Ovary (tissue), 9 donors: Measurements from ENCODE around the gene IWS1. TPM values are rescaled to one million over a fixed set of nuclear protein-coding genes. Genes with fewer than 3 reads are reported as not detected.
A peak's percentile ranks its signal among the peaks of the same experiment; 100 is the strongest.

ENCODE experiments used
- DNase-seq, 5 donors: peaks; one replicate each; pipeline ENCODE4 v3.0.0-alpha.2; 2019 to 2020
- H3K27ac ChIP-seq, 2 donors: fragments of 200-600 bp; one replicate each; pipeline versions ENCODE4 v1.5.1 to v1.8.0; 2019 to 2022
- H3K27me3 ChIP-seq: fragments of 200-600 bp; one replicate; pipeline ENCODE4 v1.8.0; 2022
- H3K36me3 ChIP-seq: fragments of 200-600 bp; sonication (generic); one replicate; pipeline ENCODE4 v1.5.1; 2019
- H3K4me1 ChIP-seq: one replicate; pipeline ENCODE4 v1.8.1; 2013; ENCODE audit warnings: mild to moderate bottlenecking, moderate library complexity; ENCODE audit not compliant: insufficient read depth
- H3K4me3 ChIP-seq: fragments of 200-600 bp; sonication (generic); one replicate; pipeline ENCODE4 v1.5.1; 2017
- H3K9me3 ChIP-seq, 2 donors: fragments of 200-600 bp in 1 of 2; sonication (generic) in 1 of 2; one replicate each; pipeline versions ENCODE4 v1.5.1 to v1.8.1; 2013 to 2019; ENCODE audit warnings: mild to moderate bottlenecking in 1 of 2, moderate library complexity in 1 of 2
- CTCF ChIP-seq, 3 donors: fragments of 450-650 bp in 2 of 3; fragments of 200-600 bp in 1 of 3; IDR thresholded peaks; one replicate each; pipeline versions ENCODE4 v1.5.1 to v1.8.0; 2016 to 2022; ENCODE audit warnings: antibody characterized with exemption in 3 of 3, mild to moderate bottlenecking in 1 of 3
- EP300 ChIP-seq: sonication (generic); formaldehyde crosslinking; IDR thresholded peaks from one replicate; pipeline ENCODE4 v1.6.1; 2017; ENCODE audit warnings: antibody characterized with exemption
- POLR2A ChIP-seq: fragments of 450-650 bp; IDR thresholded peaks from one replicate; pipeline ENCODE4 v1.6.1; 2017; ENCODE audit warnings: antibody characterized with exemption, mild to moderate bottlenecking, moderate library complexity
- WGBS, 3 donors: extraction: QIAGEN DNeasy Blood & Tissue Kit in 1 of 3; methylation state at CpG; one replicate each; pipeline versions ENCODE4 v1.1.5 to v1.1.7; 2013 to 2017; 5-methylcytosine and 5-hydroxymethylcytosine counted together
- intact Hi-C, 4 donors: fragments of 100-400 bp; cut with DNase I; formaldehyde crosslinking; loops; one replicate each; pipeline versions ENCODE4 v1.11.0 to v1.15.1; 2022 to 2023
- polyA plus RNA-seq, 2 donors: library from polyadenylated mRNA; stranded (reverse); fragments of 200-250 nt in 1 of 2; fragments of 350-450 nt in 1 of 2; fragmentation: Illumina TruSeq in 1 of 2; extraction: RNeasy Lipid Tissue Mini Kit (QIAGEN cat#74804) in 1 of 2; gene quantifications; one replicate each; pipeline ENCODE4 v1.2.3, GENCODE V29; 2013 to 2014
- total RNA-seq, 7 donors: library from RNA; depleted of rRNA in 2 of 7; stranded (reverse); fragments of >200 nt in 2 of 7; fragmentation: NEBNext Ultra II Directional in 3 of 7; extraction: Animal tissue kit (Norgen Biotek cat#: 25700) in 3 of 7; gene quantifications; one replicate each; pipeline versions ENCODE4 v1.1.0 to v1.2.4, GENCODE V29; 2016 to 2023
- donor health status: DM: no; HTN: no; CAD: no; lungs with moderate emphysema.
- donor health status: DM: no; HTN: no; CAD: no.
- donor health status: Bipolar disorder and iron deficiency.
- donor health status: DM: yes; HTN: yes; CAD: no.
- donor health status: DM: no; HTN: no; CAD: no.
- donor health status: DM: yes; HTN: yes; CAD: no.

Gene IWS1
- total and polyA plus RNA-seq, 9 donors = 13.9 to 29.0 (median 25.8) TPM

- Histone ChIP-seq H3K9me3 (no peaks in the 10 kb centered on the region), H3K27ac (no peak overlapping the region), H3K36me3 (no peaks in the 10 kb centered on the region), H3K27me3 (no peaks in the 10 kb centered on the region), H3K4me1 (peaks cover 7% of the 10 kb centered on the region), H3K4me3 (no peak overlapping the region)
- DNase-seq = no peak
- intact Hi-C loops = loop anchor here in 1 of 4 donors (10.0 kb wide), 1 partner anchor 324 kb away; no protein-coding TSS in a partner anchor
- 92 to 95% (median 93%) methylated on average over 4 of the region's 4 CpGs for WGBS, 3 donors
- TF ChIP-seq POLR2A (no peak), EP300 (no peak), CTCF (IDR thresholded peaks at IDR 0.05) (no peak)
These were observed 5.9 kb downstream of the IWS1 start for GRCh38 chr2:127520424-127520823.

- TF ChIP-seq POLR2A = no peak
- no peak for TF ChIP-seq CTCF (IDR thresholded peaks at IDR 0.05)
- no peak for TF ChIP-seq EP300
- intact Hi-C loops = no loop called here
- Histone ChIP-seq H3K9me3 (no peaks in the 10 kb centered on the region), H3K27me3 (no peaks in the 10 kb centered on the region), H3K36me3 (no peaks in the 10 kb centered on the region), H3K4me3 (no peak overlapping the region), H3K4me1 (peaks cover 11% of the 10 kb centered on the region), H3K27ac (no peak overlapping the region)
- DNase-seq = no peak
- WGBS, 3 donors = 97 to 99% (median 98%) methylated on average over 2 of the region's 2 CpGs
These were observed 8.8 kb downstream of the IWS1 start for GRCh38 chr2:127517465-127517864.

- Histone ChIP-seq H3K9me3 (no peaks in the 10 kb centered on the region), H3K27me3 (no peaks in the 10 kb centered on the region), H3K4me1 (peaks cover 11% of the 10 kb centered on the region), H3K27ac (peak overlapping the region in 1 of 2 donors; percentile 50), H3K36me3 (no peaks in the 10 kb centered on the region), H3K4me3 (no peak overlapping the region)
- TF ChIP-seq CTCF (IDR thresholded peaks at IDR 0.05) (no peak), POLR2A (no peak)
- WGBS, 3 donors = 23 to 31% (median 23%) methylated on average over 14 of the region's 14 CpGs
- intact Hi-C loops = no loop called here
- peak; percentile 66 to 84 (median 79) for DNase-seq
These were observed 10.1 kb downstream of the IWS1 start for GRCh38 chr2:127516041-127516762.

GRCh38 chr2:127515383-127515915 lies 10.8 kb downstream of the IWS1 start:
- TF ChIP-seq CTCF (IDR thresholded peaks at IDR 0.05) (no peak), EP300 (no peak), POLR2A (no peak)
- intact Hi-C loops = no loop called here
- peaks cover 11% of the 10 kb centered on the region for H3K4me1 ChIP-seq
- H3K9me3 ChIP-seq = no peaks in the 10 kb centered on the region
- no peak overlapping the region for H3K4me3 ChIP-seq
- WGBS, 3 donors = 7 to 15% (median 12%) methylated on average over 6 of the region's 6 CpGs
- H3K27ac ChIP-seq = peak overlapping the region in 1 of 2 donors; percentile 50
- no peaks in the 10 kb centered on the region for H3K27me3 ChIP-seq
- no peak for DNase-seq
- H3K36me3 ChIP-seq = no peaks in the 10 kb centered on the region
